ENCODE data around the gene KIF21B.

- TF ChIP-seq CTCF (IDR thresholded peaks at IDR 0.05; ENCODE audit: control extremely low read depth in 1 of 3, insufficient read depth in 1 of 3, low read depth in 1 of 3, low read length in 3 of 3) (no peak), CEBPB (IDR thresholded peaks at IDR 0.05; ENCODE audit: low read depth, low read length) (no peak), RXRA (IDR thresholded peaks at IDR 0.05; ENCODE audit: insufficient read depth, low read depth, low read length) (no peak), ATF2 (IDR thresholded peaks at IDR 0.05; ENCODE audit: low read length) (no peak), HDAC6 (IDR thresholded peaks at IDR 0.05; ENCODE audit: low read depth, low read length) (no peak), ZNF274 (IDR thresholded peaks at IDR 0.05; ENCODE audit: borderline replicate concordance, extremely low read depth, low read length) (no peak), RFX5 (IDR thresholded peaks at IDR 0.05; ENCODE audit: borderline replicate concordance, low read depth, low read length) (no peak)
Observed at GRCh38 chr1:201050515-201051277, 27.2 kb upstream of the KIF21B start.
